HepG2 (cell line): Measurements from ENCODE around the gene LTA. TPM values are rescaled to one million over a fixed set of nuclear protein-coding genes. Genes with fewer than 3 reads are reported as not detected.

Experiments
- CHD4 ChIP-seq: fragments of 200-600 bp; sonication (generic); IDR thresholded peaks from 2 replicates; pipeline ENCODE4 v1.7.0; 2017; ENCODE audit warnings: mild to moderate bottlenecking, low read length, borderline replicate concordance
- CSRNP1 ChIP-seq: sonication (generic); formaldehyde crosslinking; IDR thresholded peaks from 2 replicates; pipeline ENCODE4 v1.8.1; 2023; ENCODE audit warnings: mild to moderate bottlenecking, missing genetic modification reagents
- ETV6 ChIP-seq: sonication (generic); formaldehyde crosslinking; conservative IDR thresholded peaks from 2 replicates; pipeline ENCODE4 v1.4.0; 2020; ENCODE audit warnings: missing genetic modification reagents
- POLR2A ChIP-seq, 2 experiments: IDR thresholded peaks; 2 replicates each; pipeline ENCODE4 v1.6.1; 2011; ENCODE audit warnings: low read depth in 2 of 2, low read length in 2 of 2, mild to moderate bottlenecking in 1 of 2, moderate library complexity in 1 of 2; ENCODE audit not compliant: insufficient read depth in 1 of 2
- POLR2AphosphoS2 ChIP-seq: IDR thresholded peaks from 2 replicates; pipeline ENCODE4 v1.6.1; 2011; ENCODE audit warnings: low read depth, low read length, improper control_type of control experiment
- THAP9 ChIP-seq: sonication (generic); formaldehyde crosslinking; IDR thresholded peaks from 2 replicates; pipeline ENCODE4; 2020; ENCODE audit warnings: missing genetic modification reagents, mild to moderate bottlenecking, borderline replicate concordance
- ZBTB33 ChIP-seq: sonication (generic); formaldehyde crosslinking; IDR thresholded peaks from 2 replicates; pipeline ENCODE4 v1.4.0; 2020; ENCODE audit warnings: missing genetic modification reagents
- ZNF12 ChIP-seq: sonication (generic); formaldehyde crosslinking; IDR thresholded peaks from 2 replicates; pipeline ENCODE4 v1.5.0; 2020; ENCODE audit warnings: missing genetic modification reagents
- ZNF318 ChIP-seq: sonication (generic); formaldehyde crosslinking; IDR thresholded peaks from 2 replicates; pipeline ENCODE4 v1.4.0; 2020; ENCODE audit warnings: mild to moderate bottlenecking, missing genetic modification reagents
- ZNF337 ChIP-seq: sonication (generic); formaldehyde crosslinking; IDR thresholded peaks from 2 replicates; pipeline ENCODE4 v1.5.1; 2020; ENCODE audit warnings: missing genetic modification reagents, low read depth, mild to moderate bottlenecking, borderline replicate concordance
- ZNF563 ChIP-seq: sonication (generic); formaldehyde crosslinking; IDR thresholded peaks from 2 replicates; pipeline ENCODE4 v1.8.0; 2022; ENCODE audit warnings: mild to moderate bottlenecking, moderate library complexity, missing genetic modification reagents
- ZNF672 ChIP-seq: sonication (generic); formaldehyde crosslinking; IDR thresholded peaks from 2 replicates; pipeline ENCODE4 v1.8.1; 2022; ENCODE audit warnings: missing genetic modification reagents
- ZNF709 ChIP-seq: sonication (generic); formaldehyde crosslinking; IDR thresholded peaks from 2 replicates; pipeline ENCODE4 v1.5.0; 2020; ENCODE audit warnings: mild to moderate bottlenecking, missing genetic modification reagents
- ZNF737 ChIP-seq: sonication (generic); formaldehyde crosslinking; IDR thresholded peaks from 2 replicates; pipeline ENCODE4 v1.5.0; 2020; ENCODE audit warnings: missing genetic modification reagents, mild to moderate bottlenecking, borderline replicate concordance
- polyA plus RNA-seq, 8 experiments: library from polyadenylated mRNA; depleted of rRNA in 3 of 8; stranded (reverse) in 7 of 8; unstranded in 1 of 8; fragments of >200 nt; fragmentation: Illumina TruSeq in 4 of 8; extraction: Trizol in 4 of 8; gene quantifications; 2 replicates each; pipeline versions ENCODE4 v1.2.1 to v1.2.3, GENCODE V29; 2011 to 2016; ENCODE audit warnings: low read depth in 4 of 8, missing spikeins in 1 of 8, mixed read lengths in 1 of 8; ENCODE audit not compliant: insufficient read depth in 1 of 8
- total RNA-seq, 5 experiments: library from RNA; depleted of rRNA; stranded (reverse); fragments of >200 nt; fragmentation: Illumina TruSeq; extraction: Trizol; gene quantifications; 2 replicates each; pipeline ENCODE4 v1.2.3, GENCODE V29; 2016; ENCODE audit warnings: low read depth in 1 of 5

The LTA gene
- total and polyA plus RNA-seq, 2 of the 13 experiments (the other 11 are each of a cell fraction or from before 2014, with no cell fraction given) = 0.09 TPM; not detected in 1

- TF ChIP-seq THAP9 (CRISPR knock-in tag) (peak; percentile 81), ZNF563 (CRISPR knock-in tag) (peak; percentile 93), CSRNP1 (CRISPR knock-in tag) (no peak; the same call in 1 of the 2 replicates), ZNF318 (CRISPR knock-in tag) (no peak), CHD4 (no peak), ZNF672 (CRISPR knock-in tag) (no peak), ZNF337 (CRISPR knock-in tag) (no peak), ZBTB33 (CRISPR knock-in tag) (peak; percentile 69), ZNF12 (CRISPR knock-in tag) (no peak), ETV6 (CRISPR knock-in tag) (no peak; the same call in none of the 2 replicates), POLR2A (IDR thresholded peaks at IDR 0.05; ENCODE audit: insufficient read depth in 1 of 2, low read depth in 2 of 2, low read length in 2 of 2) (peak in 1 of 2 experiments; percentile 53; a peak in 1 of 4 replicates), ZNF737 (CRISPR knock-in tag) (peak; percentile 87; the same call in 1 of the 2 replicates), ZNF709 (CRISPR knock-in tag) (0 out of 2 replicates have a peak, but pooled peaks have one; percentile 87), POLR2AphosphoS2 (no peak)
Observed at GRCh38 chr6:31580807-31581433, 8.8 kb downstream of the LTA start (continued).
